Spleen (tissue), 11 donors: ENCODE data around the gene MTG1. TPM values are rescaled to one million over a fixed set of nuclear protein-coding genes. Genes with fewer than 3 reads are reported as not detected.

Experiments used
- DNase-seq: peaks from one replicate; pipeline ENCODE4 v3.0.0-alpha.2; 2020
- H3K27ac ChIP-seq, 8 donors: fragments of 200-600 bp; sonication (generic) in 7 of 8; 1 replicate in 4 of 8; 2 replicates in 4 of 8; pipeline versions ENCODE4 v1.5.0 to v1.8.0; 2016 to 2021; ENCODE audit warnings: inconsistent platforms in 4 of 8, mild to moderate bottlenecking in 4 of 8, moderate library complexity in 1 of 8
- H3K27me3 ChIP-seq, 7 donors: fragments of 200-600 bp; sonication (generic) in 6 of 7; replicated peaks in 1 of 7; 1 replicate in 4 of 7; 2 replicates in 3 of 7; pipeline versions ENCODE4 v1.5.0 to v1.8.0; 2016 to 2021; ENCODE audit warnings: inconsistent platforms in 3 of 7, mild to moderate bottlenecking in 1 of 7
- H3K36me3 ChIP-seq, 6 donors: fragments of 200-600 bp; sonication (generic) in 5 of 6; 1 replicate in 4 of 6; 2 replicates in 2 of 6; pipeline versions ENCODE4 v1.5.0 to v1.8.0; 2016 to 2021; ENCODE audit warnings: inconsistent platforms in 2 of 6
- H3K4me1 ChIP-seq, 6 donors: fragments of 200-600 bp; sonication (generic) in 5 of 6; 1 replicate in 3 of 6; 2 replicates in 3 of 6; pipeline versions ENCODE4 v1.5.0 to v1.8.0; 2016 to 2021; ENCODE audit warnings: inconsistent platforms in 3 of 6
- H3K4me3 ChIP-seq, 8 donors: fragments of 200-600 bp; sonication (generic) in 7 of 8; 1 replicate in 4 of 8; 2 replicates in 4 of 8; pipeline versions ENCODE4 v1.5.0 to v1.8.0; 2016 to 2021; ENCODE audit warnings: inconsistent platforms in 4 of 8, mild to moderate bottlenecking in 4 of 8, moderate library complexity in 2 of 8
- H3K9me3 ChIP-seq, 8 donors: fragments of 200-600 bp; sonication (generic) in 7 of 8; 1 replicate in 4 of 8; 2 replicates in 4 of 8; pipeline versions ENCODE4 v1.5.0 to v1.8.0; 2016 to 2021; ENCODE audit warnings: inconsistent platforms in 4 of 8
- POLR2A ChIP-seq, 3 donors: fragments of 450-650 bp; IDR thresholded peaks; one replicate each; pipeline ENCODE4 v1.5.1; 2017; ENCODE audit warnings: antibody characterized with exemption in 3 of 3, mild to moderate bottlenecking in 1 of 3
- POLR2AphosphoS5 ChIP-seq, 3 donors: sonication (generic); formaldehyde crosslinking; IDR thresholded peaks; one replicate each; pipeline ENCODE4 v1.5.1; 2017; ENCODE audit warnings: antibody characterized with exemption in 3 of 3
- WGBS, 5 donors: extraction: QIAGEN DNeasy Blood & Tissue Kit in 3 of 5; methylation state at CpG; one replicate each; pipeline versions ENCODE4 v1.1.5 to v1.1.7; 2013 to 2018; 5-methylcytosine and 5-hydroxymethylcytosine counted together
- intact Hi-C: fragments of 100-400 bp; cut with DNase I; formaldehyde crosslinking; loops from one replicate; pipeline ENCODE4 v1.15.0; 2023; ENCODE audit warnings: low total_unique reads
- polyA plus RNA-seq, 3 donors: library from polyadenylated mRNA; stranded (reverse); fragments of 200-250 nt; gene quantifications; one replicate each; pipeline ENCODE4 v1.2.1, GENCODE V29; 2013
- total RNA-seq, 7 donors: library from RNA; depleted of rRNA in 3 of 7; stranded (reverse); fragments of >200 nt in 3 of 7; fragmentation: NEBNext Ultra II Directional in 4 of 7; extraction: Animal tissue kit (Norgen Biotek cat#: 25700) in 4 of 7; gene quantifications; one replicate each; pipeline versions ENCODE4 v1.1.0 to v1.2.1, GENCODE V29; 2016 to 2021
- TF ChIP-seq, protein P1 (sequence below), 11 experiments: fragments of 200-600 bp in 7 of 11; fragments of 450-650 bp in 4 of 11; sonication (generic) in 4 of 11; IDR thresholded peaks in 8 of 11; conservative IDR thresholded peaks in 3 of 11; 1 replicate in 7 of 11; 2 replicates in 4 of 11; pipeline versions ENCODE4 v1.4.0 to v1.8.0; 2016 to 2021; ENCODE audit warnings: antibody characterized with exemption in 11 of 11, inconsistent platforms in 4 of 11, mild to moderate bottlenecking in 1 of 11
- donor health status: healthy with polysubstance abuse.
- donor health status: DM: no; HTN: no; CAD: no; lungs with moderate emphysema.
- donor health status: DM: no; HTN: no; CAD: no.
- donor health status: Bipolar disorder and iron deficiency.
- donor health status: healthy.
- donor health status: DM: no; HTN: no; CAD: no.
- donor health status: DM: yes; HTN: yes; CAD: no.

Gene MTG1
- total and polyA plus RNA-seq, 10 donors: 35.4 to 122 (median 65.6) TPM

GRCh38 chr10:133445751-133446708 is 52.1 kb downstream of the MTG1 start:
- Histone ChIP-seq H3K4me3 (no peak overlapping the region), H3K4me1 (peaks cover 0 to 14% (median 0%) of the 10 kb centered on the region in 6 donors), H3K27me3 (peaks cover 0 to 4% (median 0%) of the 10 kb centered on the region in 7 donors), H3K36me3 (peaks cover 0 to 9% (median 0%) of the 10 kb centered on the region in 6 donors), H3K9me3 (peaks cover 10 to 53% (median 45%) of the 10 kb centered on the region in 8 donors), H3K27ac (no peak overlapping the region)
- DNase-seq: no peak
- intact Hi-C loops: no loop called here
- 50 to 67% (median 61%) methylated on average over 53 to 80 of the region's 80 CpGs for WGBS, 5 donors
- TF ChIP-seq, protein P1, sequence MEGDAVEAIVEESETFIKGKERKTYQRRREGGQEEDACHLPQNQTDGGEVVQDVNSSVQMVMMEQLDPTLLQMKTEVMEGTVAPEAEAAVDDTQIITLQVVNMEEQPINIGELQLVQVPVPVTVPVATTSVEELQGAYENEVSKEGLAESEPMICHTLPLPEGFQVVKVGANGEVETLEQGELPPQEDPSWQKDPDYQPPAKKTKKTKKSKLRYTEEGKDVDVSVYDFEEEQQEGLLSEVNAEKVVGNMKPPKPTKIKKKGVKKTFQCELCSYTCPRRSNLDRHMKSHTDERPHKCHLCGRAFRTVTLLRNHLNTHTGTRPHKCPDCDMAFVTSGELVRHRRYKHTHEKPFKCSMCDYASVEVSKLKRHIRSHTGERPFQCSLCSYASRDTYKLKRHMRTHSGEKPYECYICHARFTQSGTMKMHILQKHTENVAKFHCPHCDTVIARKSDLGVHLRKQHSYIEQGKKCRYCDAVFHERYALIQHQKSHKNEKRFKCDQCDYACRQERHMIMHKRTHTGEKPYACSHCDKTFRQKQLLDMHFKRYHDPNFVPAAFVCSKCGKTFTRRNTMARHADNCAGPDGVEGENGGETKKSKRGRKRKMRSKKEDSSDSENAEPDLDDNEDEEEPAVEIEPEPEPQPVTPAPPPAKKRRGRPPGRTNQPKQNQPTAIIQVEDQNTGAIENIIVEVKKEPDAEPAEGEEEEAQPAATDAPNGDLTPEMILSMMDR (IDR thresholded peaks at IDR 0.05 in 8 of 11, conservative IDR thresholded peaks at IDR 0.05 in 3 of 11): no peak
- TF ChIP-seq POLR2A (IDR thresholded peaks at IDR 0.05): no peak
- TF ChIP-seq POLR2AphosphoS5 (IDR thresholded peaks at IDR 0.05): no peak

DNA sequence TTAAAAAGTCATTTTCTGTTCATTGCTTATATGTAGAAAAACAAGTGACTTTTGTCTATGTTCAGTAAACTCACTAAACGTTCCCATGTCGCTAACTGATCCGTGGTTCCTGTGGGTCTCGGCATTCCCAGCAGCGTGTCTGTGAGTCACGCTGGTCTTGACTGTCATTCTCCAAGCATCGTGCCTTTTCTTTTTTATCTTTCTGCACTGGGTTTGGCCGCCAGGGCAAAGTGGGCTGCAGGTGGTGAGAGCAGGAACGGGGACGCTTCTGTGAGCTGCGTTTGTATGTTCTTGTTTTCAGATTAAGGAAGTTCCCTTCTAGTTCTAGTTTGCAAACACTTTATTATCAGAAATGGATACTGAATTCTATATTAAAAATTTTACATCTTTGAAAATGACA is 53.0 kb downstream of the MTG1 start:
- H3K27ac ChIP-seq: no peak overlapping the region
- H3K27me3 ChIP-seq: peaks cover 0 to 4% (median 0%) of the 10 kb centered on the region in 7 donors
- H3K4me3 ChIP-seq: no peak overlapping the region
- intact Hi-C loops: no loop called here
- H3K4me1 ChIP-seq: peaks cover 0 to 9% (median 0%) of the 10 kb centered on the region in 6 donors
- no peak for DNase-seq
- peaks cover 0 to 9% (median 0%) of the 10 kb centered on the region in 6 donors for H3K36me3 ChIP-seq
- peaks cover 10 to 53% (median 45%) of the 10 kb centered on the region in 8 donors for H3K9me3 ChIP-seq
- TF ChIP-seq POLR2AphosphoS5 (IDR thresholded peaks at IDR 0.05): no peak
- TF ChIP-seq POLR2A (IDR thresholded peaks at IDR 0.05): no peak
- TF ChIP-seq, protein P1 (IDR thresholded peaks at IDR 0.05 in 8 of 11, conservative IDR thresholded peaks at IDR 0.05 in 3 of 11): no peak
- 75 to 89% (median 86%) methylated on average over 11 of the region's 11 CpGs for WGBS, 5 donors

GRCh38 chr10:133448120-133448519 is 54.2 kb downstream of the MTG1 start:
- TF ChIP-seq POLR2A (IDR thresholded peaks at IDR 0.05) (no peak), POLR2AphosphoS5 (IDR thresholded peaks at IDR 0.05) (no peak)
- TF ChIP-seq, protein P1 (IDR thresholded peaks at IDR 0.05 in 8 of 11, conservative IDR thresholded peaks at IDR 0.05 in 3 of 11): no peak
- Histone ChIP-seq H3K4me3 (no peak overlapping the region), H3K36me3 (peaks cover 0 to 2% (median 0%) of the 10 kb centered on the region in 6 donors), H3K27ac (no peak overlapping the region), H3K9me3 (peaks cover 10 to 53% (median 45%) of the 10 kb centered on the region in 8 donors), H3K27me3 (peaks cover 0 to 4% (median 0%) of the 10 kb centered on the region in 7 donors), H3K4me1 (no peaks in the 10 kb centered on the region)
- intact Hi-C loops: no loop called here
- no peak for DNase-seq

DNA sequence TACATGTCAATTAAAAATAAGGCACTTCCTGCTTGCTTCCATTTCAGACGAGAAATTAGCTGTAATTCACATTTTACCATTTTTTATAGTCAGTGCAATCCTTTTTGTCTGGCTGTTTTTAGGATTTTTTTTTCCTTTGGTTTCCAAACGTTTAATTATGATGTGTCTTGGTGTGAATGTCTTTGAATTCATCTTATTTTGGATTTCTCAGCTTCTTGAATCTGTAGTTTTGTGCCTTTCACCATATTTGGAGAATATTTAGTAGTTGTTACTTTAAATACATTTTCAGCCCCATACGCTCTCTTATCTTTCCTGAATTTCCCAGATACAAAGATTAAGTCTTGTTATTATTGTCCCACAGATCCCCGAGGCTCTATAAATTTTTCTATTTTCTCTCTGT is 57.4 kb downstream of the MTG1 start:
- intact Hi-C loops: no loop called here
- no peaks in the 10 kb centered on the region for H3K4me1 ChIP-seq
- no peaks in the 10 kb centered on the region for H3K36me3 ChIP-seq
- no peak overlapping the region for H3K4me3 ChIP-seq
- TF ChIP-seq POLR2AphosphoS5 (IDR thresholded peaks at IDR 0.05) (no peak), POLR2A (IDR thresholded peaks at IDR 0.05) (no peak)
- TF ChIP-seq, protein P1 (IDR thresholded peaks at IDR 0.05 in 8 of 11, conservative IDR thresholded peaks at IDR 0.05 in 3 of 11): no peak
- no peak overlapping the region for H3K27ac ChIP-seq
- no peaks in the 10 kb centered on the region for H3K27me3 ChIP-seq
- DNase-seq: no peak
- WGBS, 5 donors: 64 to 70% (median 65%) methylated on average over 4 of the region's 4 CpGs
- H3K9me3 ChIP-seq: peaks cover 10 to 40% (median 36%) of the 10 kb centered on the region in 8 donors
